Measurements from ENCODE around the gene GPR119. TPM values are rescaled to one million over a fixed set of nuclear protein-coding genes. Genes with fewer than 3 reads are reported as not detected.

GPR119 gene
- total and polyA plus RNA-seq, 2 of the 8 experiments (the other 6 are each of a cell fraction or from before 2014, with no cell fraction given), result 0.11 TPM; not detected in 1

GRCh38 chrX:130395341-130395740, 9.9 kb upstream of the GPR119 start (continued):
- TF ChIP-seq CTCF (IDR thresholded peaks at IDR 0.05; ENCODE audit: control extremely low read depth in 1 of 3, insufficient read depth in 1 of 3, low read depth in 1 of 3, low read length in 3 of 3) (no peak), POLR2A (IDR thresholded peaks at IDR 0.05; ENCODE audit: control extremely low read depth in 1 of 2, low read depth in 2 of 2, low read length in 2 of 2) (no peak), SIRT6 (IDR thresholded peaks at IDR 0.05; ENCODE audit: low read length) (no peak)
